A375 (cell line): ENCODE data around the gene LRRC31. TPM values are rescaled to one million over a fixed set of nuclear protein-coding genes. Genes with fewer than 3 reads are reported as not detected.

Experiments used
- total RNA-seq: library from RNA; depleted of rRNA; stranded (reverse); fragments of >200 nt; shearing (Covaris generic); gene quantifications from 2 replicates; pipeline ENCODE4 v1.2.3, GENCODE V29; 2014; rRNA removed

The LRRC31 gene
- total RNA-seq: not detected in 2 replicates

DNA sequence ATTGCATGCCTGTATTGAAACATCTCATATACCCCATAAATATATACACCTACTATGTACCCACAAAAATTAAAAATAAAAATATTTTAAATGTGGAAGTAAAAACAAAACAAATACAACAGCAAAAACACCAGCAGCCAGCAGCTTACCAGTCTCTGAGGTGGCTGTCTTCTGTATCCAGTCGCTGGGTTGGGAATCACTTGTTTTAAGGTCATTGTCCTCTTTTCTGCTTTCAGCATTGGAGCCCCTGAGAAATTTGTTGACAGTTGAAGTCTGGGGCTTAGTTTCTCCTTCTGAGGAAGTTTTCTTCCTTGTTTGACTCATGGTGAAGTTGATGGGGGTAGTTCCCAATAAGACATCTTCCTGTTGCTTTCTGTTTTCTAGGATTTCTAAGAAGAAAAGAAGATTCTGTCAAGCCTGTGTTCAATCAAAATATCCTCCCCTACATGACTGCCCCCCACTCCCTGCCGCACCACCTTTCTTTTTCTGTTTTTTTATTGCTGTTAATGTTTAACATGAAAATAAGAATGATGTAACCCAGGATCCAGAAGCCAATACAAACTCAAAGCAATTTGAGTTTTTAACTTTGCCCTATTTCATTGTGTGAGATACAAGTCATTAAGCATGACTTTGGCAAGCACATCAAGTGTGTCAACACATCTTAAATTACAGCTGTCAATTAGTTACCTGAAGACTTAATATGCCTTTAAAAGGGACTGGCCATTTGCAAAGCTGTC is at the start of gene LRRC31:
Gene LRRC31, minus strand, starts transcription at position 452 of the 737 bp plus-strand sequence. Its CDS starts 128 bp downstream, at position 324.

DNA sequence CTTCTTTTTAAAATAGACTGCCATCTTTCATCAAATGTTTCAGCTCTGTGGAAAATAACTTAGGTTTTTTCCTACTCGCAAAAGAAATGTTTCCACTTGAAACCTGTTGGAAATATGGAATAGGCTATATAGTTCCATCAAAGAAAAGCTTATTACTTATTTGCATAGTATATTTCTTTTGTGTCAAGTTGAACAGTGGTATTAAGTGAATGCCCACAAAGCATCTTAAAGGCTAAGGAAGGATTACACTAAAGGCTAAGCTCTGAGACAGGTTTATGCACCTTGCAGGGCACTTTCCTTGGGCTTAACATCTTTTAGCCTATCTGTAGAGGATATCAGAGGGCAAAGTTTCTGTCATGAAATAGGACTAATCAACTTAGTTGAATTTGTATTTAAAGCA is 41.5 kb upstream of the LRRC31 start, which contains the start of gene SAMD7:
Gene SAMD7, plus strand, starts transcription at position 301 of the 400 bp plus-strand sequence. CDS start 7,927 bp downstream, outside the sequence.

DNA sequence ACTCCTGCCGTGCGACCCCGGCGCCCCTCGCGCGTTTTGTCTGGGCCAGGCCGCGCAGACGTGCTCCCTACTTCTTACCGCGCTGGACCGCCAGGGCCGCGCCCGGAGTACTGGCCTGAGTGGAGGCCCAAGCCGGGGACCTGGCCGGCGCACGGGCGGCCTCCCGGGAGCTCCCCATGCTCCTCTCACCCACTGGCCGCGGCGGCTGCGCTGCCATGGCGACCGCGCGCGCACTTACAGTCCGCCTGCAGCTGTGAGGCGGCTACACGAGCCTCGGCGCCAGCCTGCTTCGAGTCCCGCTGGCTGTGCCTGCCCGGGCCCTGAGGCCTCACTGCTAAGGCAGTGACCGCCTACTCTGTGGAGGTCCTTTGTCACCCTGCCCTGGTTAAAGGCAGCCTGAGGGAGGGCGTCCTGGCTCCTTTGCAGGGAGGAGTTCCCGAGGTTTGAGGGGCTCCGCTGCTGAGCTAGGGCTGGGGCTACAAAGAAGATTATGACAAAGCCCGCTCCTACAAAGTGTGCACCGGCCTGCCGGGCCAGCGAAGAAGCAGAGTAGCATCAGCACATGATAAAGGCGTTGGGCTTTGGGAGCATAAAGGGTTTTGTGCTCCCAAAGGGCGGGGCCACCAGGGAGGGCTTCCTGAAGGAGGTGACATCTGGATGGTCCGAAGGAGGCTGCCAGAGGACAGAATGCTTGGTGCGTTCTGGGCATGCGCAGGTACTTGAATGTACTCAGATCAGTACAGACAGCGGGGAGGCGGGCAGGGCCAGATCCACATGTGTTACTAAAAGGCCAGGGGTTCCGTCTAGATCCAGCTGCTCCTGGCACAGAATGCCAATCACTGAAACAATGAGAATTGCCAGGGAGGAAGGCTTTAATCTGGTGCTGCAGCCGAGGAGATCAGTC is 57.2 kb downstream of the LRRC31 start, which contains the start of the genes LRRC34 and LRRIQ4:
Gene LRRC34, minus strand, starts transcription at position 573 of the 904 bp plus-strand sequence. Its CDS starts 356 bp downstream, at position 217.
Gene LRRIQ4, plus strand, starts transcription at position 539 of the 904 bp plus-strand sequence. CDS start 9,052 bp downstream, outside the sequence.

Other genes starting within 250 kb of the LRRC31 start
- gene MECOM, start 206.2 kb downstream of the LRRC31 start, total RNA-seq: 5.4 and 7.9 TPM in 2 replicates
- gene TERC, start 104.9 kb downstream of the LRRC31 start, total RNA-seq: 10.9 and 21.8 TPM in 2 replicates
- 0.72 and 2.0 TPM in 2 replicates for gene ACTRT3, start 100.4 kb downstream of the LRRC31 start, total RNA-seq
- 12.2 and 14.2 TPM in 2 replicates for gene MYNN, start 96.5 kb downstream of the LRRC31 start, total RNA-seq
- not detected in 2 replicates for gene LRRIQ4, start 57.1 kb downstream of the LRRC31 start, total RNA-seq
- not detected in 2 replicates for gene LRRC34, start 57.0 kb downstream of the LRRC31 start, total RNA-seq
- not detected in 2 replicates for gene SAMD7, start 41.6 kb upstream of the LRRC31 start, total RNA-seq
- 28.6 and 30.9 TPM in 2 replicates for gene SEC62, start 96.9 kb upstream of the LRRC31 start, total RNA-seq
- 0.57 and 1.9 TPM in 2 replicates for gene GPR160, start 168.1 kb upstream of the LRRC31 start, total RNA-seq